Epithelial cell of esophagus (primary cell): Measurements from ENCODE around the gene SCN2B.
A peak's percentile ranks its signal among the peaks of the same experiment; 100 is the strongest.

Source experiments
- DNase-seq: peaks from one replicate; pipeline ENCODE4 v3.0.0; 2010; ENCODE audit warnings: low read depth
- H3K4me3 ChIP-seq: 2 replicates; pipeline ENCODE4 v1.5.1; 2011; ENCODE audit warnings: mild to moderate bottlenecking, low read length, control low read depth
- CTCF ChIP-seq: IDR thresholded peaks from 2 replicates; pipeline ENCODE4 v1.5.1; 2011; ENCODE audit warnings: low read depth, mild to moderate bottlenecking, low read length, control low read depth, inconsistent platforms; ENCODE audit not compliant: insufficient read depth; ENCODE audit errors: missing control alignments

SCN2B gene

GRCh38 chr11:118153976-118154375 lies 22.5 kb downstream of the SCN2B start:
- no peak overlapping the region for H3K4me3 ChIP-seq
- no peak for DNase-seq
- TF ChIP-seq CTCF, result no peak

- H3K4me3 ChIP-seq, result no peak overlapping the region
- DNase-seq, result no peak
- no peak for TF ChIP-seq CTCF
Measured at GRCh38 chr11:118153516-118153915, 22.9 kb downstream of the SCN2B start.

GRCh38 chr11:118152552-118153471 lies 23.6 kb downstream of the SCN2B start, which contains the start of gene SCN4B:
SCN4B (minus strand) TSS chr11:118152823; CDS start chr11:118152673, 150 bp downstream.
- peak within 1 kb of the TSS; percentile 49 for H3K4me3 ChIP-seq
- no peak for TF ChIP-seq CTCF

GRCh38 chr11:118152020-118152551 lies 24.4 kb downstream of the SCN2B start:
- TF ChIP-seq CTCF, result no peak
- DNase-seq, result no peak
- H3K4me3 ChIP-seq, result peak overlapping the region; percentile 49

More at GRCh38 chr11:118152552-118153471, 23.6 kb downstream of the SCN2B start, which contains the start of gene SCN4B:
- peak; percentile 71 for DNase-seq

GRCh38 chr11:118151431-118151830 lies 25.0 kb downstream of the SCN2B start:
- DNase-seq, result no peak
- no peak for TF ChIP-seq CTCF
- no peak overlapping the region for H3K4me3 ChIP-seq

GRCh38 chr11:118149493-118149892 lies 26.9 kb downstream of the SCN2B start:
- TF ChIP-seq CTCF, result no peak
- no peak overlapping the region for H3K4me3 ChIP-seq
- DNase-seq, result no peak

GRCh38 chr11:118148856-118149255 lies 27.6 kb downstream of the SCN2B start:
- no peak overlapping the region for H3K4me3 ChIP-seq
- no peak for TF ChIP-seq CTCF
- DNase-seq, result no peak
